ENCODE measurements around the gene PGC. TPM values are rescaled to one million over a fixed set of nuclear protein-coding genes. Genes with fewer than 3 reads are reported as not detected.

Gene PGC
- total and polyA plus RNA-seq, 2 donors (not counting 3 experiments of a cell fraction or from before 2014, with no cell fraction given), result not detected

DNA sequence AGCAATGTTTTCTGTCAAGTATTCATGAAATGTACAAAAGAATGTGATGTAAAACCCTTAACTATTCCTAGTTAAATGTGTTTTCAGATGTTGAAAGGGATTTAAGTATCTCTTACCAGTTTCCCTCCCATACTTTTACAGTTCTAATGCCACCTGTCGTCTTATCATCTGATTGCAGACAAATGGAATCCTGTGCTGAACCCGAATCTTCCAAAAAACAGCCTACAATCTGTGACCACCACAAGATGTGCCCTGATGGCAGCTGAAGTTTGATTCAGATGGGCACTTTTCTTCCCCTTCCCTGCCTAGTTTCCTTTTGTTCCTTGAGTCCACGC, 42.2 kb upstream of the PGC start:
- FAIRE-seq (no peak), DNase-seq (ENCODE audit: low read depth, low spot score) (no peak)
- dilution Hi-C loops (cut with MboI; ENCODE audit: extremely low pct_ligation_motif_present, low sequenced_read_pairs) (no loop called here), intact Hi-C loops (cut with micrococcal nuclease) (no loop called here)
- Histone ChIP-seq H3K36me3 (ENCODE audit: control insufficient read depth in 2 of 2, extremely low read depth in 1 of 2, insufficient read depth in 2 of 2, low read length in 2 of 2) (peaks cover 6 to 10% of the 10 kb centered on the region in 2 experiments), H3K4me1 (ENCODE audit: control insufficient read depth, extremely low read depth, insufficient read depth, low read length) (peaks cover 10% of the 10 kb centered on the region), H3K9me1 (replicated peaks; ENCODE audit: control insufficient read depth, extremely low read depth, insufficient read depth, low read length) (no peaks in the 10 kb centered on the region), H3K9ac (replicated peaks; ENCODE audit: extremely low read depth, insufficient read depth, low read length) (no peak overlapping the region), H4K20me1 (replicated peaks; ENCODE audit: control insufficient read depth, extremely low read depth, insufficient read depth, low read length) (no peaks in the 10 kb centered on the region), H3K27me3 (ENCODE audit: control insufficient read depth in 2 of 2, insufficient read depth in 2 of 2, low read length in 2 of 2) (no peaks in the 10 kb centered on the region), H3K4me3 (replicated peaks in 1 of 3; ENCODE audit: insufficient read depth in 1 of 3, low read depth in 1 of 3, low read length in 3 of 3) (no peak overlapping the region), H3K79me2 (ENCODE audit: control insufficient read depth, insufficient read depth, low read length) (peaks cover 17% of the 10 kb centered on the region), H3K4me2 (ENCODE audit: insufficient read depth, low read length) (peak overlapping the region; percentile 31), H2AFZ (ENCODE audit: low read depth, low read length) (no peak overlapping the region), H3K27ac (ENCODE audit: insufficient read depth, low read depth, low read length) (no peak overlapping the region), H3K9me3 (replicated peaks; ENCODE audit: control insufficient read depth, insufficient read depth, low read length) (no peaks in the 10 kb centered on the region)
- ChIA-PET POLR2A (no interaction called here), CTCF (interaction anchor here (2.2 kb wide), 1 partner anchor 8 kb away, joined by 12 read pairs; no protein-coding TSS in a partner anchor)
- TF ChIP-seq MYC (IDR thresholded peaks at IDR 0.05; ENCODE audit: low read depth, low read length), result no peak
- no peak for TF ChIP-seq JUN (IDR thresholded peaks at IDR 0.05; ENCODE audit: borderline replicate concordance, insufficient read depth, insufficient read length, low read depth)
- TF ChIP-seq EZH2 (IDR thresholded peaks at IDR 0.05; ENCODE audit: borderline replicate concordance, low read depth, low read length, severe bottlenecking), result no peak
- TF ChIP-seq, protein P1, sequence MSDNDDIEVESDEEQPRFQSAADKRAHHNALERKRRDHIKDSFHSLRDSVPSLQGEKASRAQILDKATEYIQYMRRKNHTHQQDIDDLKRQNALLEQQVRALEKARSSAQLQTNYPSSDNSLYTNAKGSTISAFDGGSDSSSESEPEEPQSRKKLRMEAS (IDR thresholded peaks at IDR 0.05; ENCODE audit: insufficient read depth, insufficient read length), result no peak
- TF ChIP-seq POLR2AphosphoS5 (IDR thresholded peaks at IDR 0.05; ENCODE audit: insufficient read depth, low read depth, low read length), result no peak
- no peak for TF ChIP-seq GATA2 (IDR thresholded peaks at IDR 0.05; ENCODE audit: insufficient read depth, insufficient read length, low read depth, low read length)
- no peak for TF ChIP-seq POLR2A (IDR thresholded peaks at IDR 0.05; ENCODE audit: low read depth, low read length)
- no peak for TF ChIP-seq FOS (IDR thresholded peaks at IDR 0.05; ENCODE audit: borderline replicate concordance, insufficient read depth, low read length)
- no peak for TF ChIP-seq CTCF (IDR thresholded peaks at IDR 0.05; ENCODE audit: extremely low read depth in 1 of 2, insufficient read depth in 1 of 2, low read depth in 1 of 2, low read length in 2 of 2)
- BruUV-seq (replicated peaks), result no TSS peak

All from endothelial cell of umbilical vein (primary cell).